Activated CD8-positive, alpha-beta T cell treated with anti-CD3 and anti-CD28 coated beads for 36 hours (primary cell): ENCODE results near the gene IDI1. TPM values are rescaled to one million over a fixed set of nuclear protein-coding genes. Genes with fewer than 3 reads are reported as not detected.

Experiments
- ATAC-seq: fragments of 200-7000 bp; cut with Tn5 transposase; one replicate; pipeline ENCODE4 v1.10.0; 2021; ENCODE audit warnings: mild to moderate bottlenecking, moderate library complexity
- CTCF ChIA-PET: fragments of 350-600 bp; sonication (Branson Sonifier 250); formaldehyde crosslinking; loops from one replicate; lab custom pipeline; 2021; ENCODE audit warnings: antibody characterized with exemption; lab: Charles Lee
- POLR2A ChIA-PET: fragments of 350-600 bp; sonication (Branson Sonifier 250); formaldehyde crosslinking; loops from one replicate; lab custom pipeline; 2021; ENCODE audit warnings: antibody characterized with exemption; lab: Charles Lee
- DNase-seq: peaks from one replicate; pipeline ENCODE4 v3.0.0-alpha.2; 2020
- H3K27ac Mint-ChIP-seq: one replicate; pipeline ENCODE4 v1.8.0; 2021; ENCODE audit warnings: mild to moderate bottlenecking, mixed read lengths
- H3K27me3 Mint-ChIP-seq: one replicate; pipeline ENCODE4 v1.8.0; 2021; ENCODE audit warnings: mixed read lengths
- H3K36me3 Mint-ChIP-seq: one replicate; pipeline ENCODE4 v1.8.0; 2021; ENCODE audit warnings: low read depth, mixed read lengths
- H3K4me1 Mint-ChIP-seq: one replicate; pipeline ENCODE4 v1.8.0; 2021; ENCODE audit warnings: low read depth, mixed read lengths
- H3K4me3 Mint-ChIP-seq: one replicate; pipeline ENCODE4 v1.8.0; 2021; ENCODE audit warnings: mild to moderate bottlenecking, moderate library complexity, mixed read lengths
- H3K9me3 Mint-ChIP-seq: one replicate; pipeline ENCODE4 v1.8.0; 2021; ENCODE audit warnings: mixed read lengths
- CTCF ChIP-seq: fragments of 200-600 bp; IDR thresholded peaks from one replicate; pipeline ENCODE4 v1.8.0; 2022; ENCODE audit warnings: antibody characterized with exemption, mild to moderate bottlenecking
- intact Hi-C: fragments of 100-400 bp; cut with micrococcal nuclease; formaldehyde crosslinking; loops from one replicate; pipeline ENCODE4 v1.10.0; 2022
- total RNA-seq, 2 experiments: library from RNA; stranded (reverse); gene quantifications; one replicate each; pipeline ENCODE4 v1.2.3, GENCODE V29; 2021

IDI1 gene
- total RNA-seq, 2 experiments from 2014 or later = 67.7 to 69.5 TPM

DNA sequence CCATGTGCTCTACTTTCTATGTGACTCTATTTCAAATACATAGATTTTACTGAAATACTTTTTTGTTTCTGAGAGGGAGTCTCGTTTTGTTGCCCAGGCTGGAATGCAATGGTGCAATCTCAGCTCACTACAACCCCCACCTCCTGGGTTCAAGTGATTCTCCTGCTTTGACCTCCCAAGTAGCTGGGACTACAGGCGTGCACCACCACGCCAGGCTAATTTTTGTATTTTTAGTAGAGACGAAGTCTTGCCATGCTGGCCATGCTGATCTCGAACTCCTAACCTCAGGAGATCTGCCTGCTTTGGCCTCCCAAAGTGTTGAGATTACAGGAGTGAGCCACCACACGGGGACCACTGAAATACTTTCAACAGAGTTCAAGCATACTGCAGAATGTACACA, 3.5 kb downstream of the IDI1 start:
- Mint-ChIP-seq H3K27me3 (no peaks in the 10 kb centered on the region), H3K36me3 (peaks cover 58% of the 10 kb centered on the region), H3K4me3 (peak overlapping the region; percentile 58), H3K27ac (peak overlapping the region; percentile 79), H3K9me3 (no peaks in the 10 kb centered on the region), H3K4me1 (peaks cover 40% of the 10 kb centered on the region)
- ATAC-seq (no peak), DNase-seq (no peak)
- ChIA-PET POLR2A (interaction anchor here (0.7 to 1.0 kb wide), 4 partner anchors 9 to 59 kb away, joined by 3 to 4 read pairs (median 3); no protein-coding TSS in a partner anchor), CTCF (interaction anchor here (0.9 kb wide), 1 partner anchor 29 kb away, joined by 4 read pairs; no protein-coding TSS in a partner anchor)
- no peak for TF ChIP-seq CTCF
- intact Hi-C loops = no loop called here

DNA sequence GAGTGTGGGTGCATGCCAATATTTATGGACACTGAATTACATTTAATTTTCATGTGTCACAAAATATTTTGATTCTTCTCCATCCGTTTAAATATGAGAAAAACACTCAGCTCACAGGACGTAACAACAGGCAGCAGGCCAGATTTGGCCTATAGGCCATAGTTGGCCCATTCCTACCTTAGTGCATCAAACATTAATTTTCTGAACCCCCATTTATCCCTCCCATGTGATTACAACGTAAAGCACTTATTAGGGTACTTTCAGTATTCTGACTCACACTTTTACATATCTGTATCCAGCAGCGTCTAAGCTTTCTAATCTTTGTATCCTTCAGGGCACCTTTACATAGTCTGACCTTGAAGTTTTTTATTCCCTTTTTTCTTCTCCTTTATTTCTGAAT, 4.0 kb downstream of the IDI1 start:
- peaks cover 39% of the 10 kb centered on the region for H3K4me1 Mint-ChIP-seq
- intact Hi-C loops = no loop called here
- no peak for ATAC-seq
- H3K36me3 Mint-ChIP-seq = peaks cover 60% of the 10 kb centered on the region
- ChIA-PET CTCF (interaction anchor here (0.9 to 1.3 kb wide), 4 partner anchors 19 to 111 kb away, joined by 3 to 4 read pairs (median 3); no protein-coding TSS in a partner anchor), POLR2A (interaction anchor here (0.7 to 3.9 kb wide), 6 partner anchors 8 to 130 kb away, joined by 3 to 17 read pairs (median 3); partner anchors contain the start of gene WDR37)
- H3K27ac Mint-ChIP-seq = peak overlapping the region; percentile 79
- H3K4me3 Mint-ChIP-seq = peak overlapping the region; percentile 58
- no peaks in the 10 kb centered on the region for H3K9me3 Mint-ChIP-seq
- no peaks in the 10 kb centered on the region for H3K27me3 Mint-ChIP-seq
- no peak for TF ChIP-seq CTCF
- no peak for DNase-seq

- DNase-seq = no peak
- ChIA-PET POLR2A (interaction anchor here (0.7 to 3.9 kb wide), 4 partner anchors 9 to 129 kb away, joined by 3 to 17 read pairs (median 4); partner anchors contain the start of gene WDR37), CTCF (interaction anchor here (1.0 to 1.3 kb wide), 4 partner anchors 20 to 111 kb away, joined by 3 read pairs; partner anchors contain the start of gene GTPBP4)
- Mint-ChIP-seq H3K4me3 (peak overlapping the region; percentile 58), H3K4me1 (peaks cover 39% of the 10 kb centered on the region), H3K9me3 (no peaks in the 10 kb centered on the region), H3K27me3 (no peaks in the 10 kb centered on the region), H3K36me3 (peaks cover 57% of the 10 kb centered on the region), H3K27ac (peak overlapping the region; percentile 79)
- intact Hi-C loops = no loop called here
- ATAC-seq = no peak
- no peak for TF ChIP-seq CTCF
These were observed 4.8 kb downstream of the IDI1 start for GRCh38 chr10:1044146-1044545.

DNA sequence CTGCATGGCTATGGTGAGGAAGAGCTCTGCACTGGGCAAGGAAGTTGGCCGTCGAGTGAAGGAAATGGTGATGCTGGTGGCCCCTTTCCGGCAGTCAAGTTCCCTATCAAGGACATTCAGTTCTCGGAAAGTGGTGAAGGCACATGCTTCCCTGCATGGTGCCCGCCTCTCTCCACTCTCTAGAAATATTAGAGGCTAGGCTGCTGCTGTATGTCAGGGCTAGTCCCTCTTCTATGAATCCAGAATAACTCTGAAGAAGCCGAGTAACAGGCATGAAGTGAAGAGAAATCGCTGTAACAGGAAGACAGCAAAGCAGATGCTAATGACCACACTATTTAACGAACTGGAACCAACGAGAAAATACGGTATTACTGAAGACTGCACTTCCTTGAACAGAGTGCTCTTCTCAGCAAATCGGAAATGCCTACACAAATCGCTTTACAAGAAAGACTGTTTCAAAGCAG, 5.4 kb downstream of the IDI1 start:
- Mint-ChIP-seq H3K36me3 (peaks cover 57% of the 10 kb centered on the region), H3K9me3 (no peaks in the 10 kb centered on the region), H3K27me3 (no peaks in the 10 kb centered on the region), H3K4me1 (peaks cover 39% of the 10 kb centered on the region), H3K4me3 (peak overlapping the region; percentile 58), H3K27ac (peak overlapping the region; percentile 79)
- no peak for TF ChIP-seq CTCF
- intact Hi-C loops = no loop called here
- ATAC-seq (peak; percentile 55), DNase-seq (peak; percentile 30)
- POLR2A ChIA-PET = interaction anchor here (1.6 to 3.9 kb wide), 2 partner anchors 12 to 113 kb away, joined by 5 to 17 read pairs; partner anchors contain the start of gene WDR37
- CTCF ChIA-PET = interaction anchor here (1.1 to 1.3 kb wide), 3 partner anchors 56 to 110 kb away, joined by 3 read pairs; partner anchors contain the start of gene GTPBP4

- no peak for ATAC-seq
- POLR2A ChIA-PET = interaction anchor here (0.9 to 3.9 kb wide), 2 partner anchors 15 to 48 kb away, joined by 3 to 17 read pairs; partner anchors contain the start of gene WDR37
- peaks cover 53% of the 10 kb centered on the region for H3K36me3 Mint-ChIP-seq
These were observed 7.4 kb downstream of the IDI1 start for GRCh38 chr10:1041514-1041913.

More at GRCh38 chr10:1041514-1041913, 7.4 kb downstream of the IDI1 start:
- Mint-ChIP-seq H3K9me3 (no peaks in the 10 kb centered on the region), H3K27ac (no peak overlapping the region), H3K4me1 (peaks cover 36% of the 10 kb centered on the region), H3K27me3 (no peaks in the 10 kb centered on the region), H3K4me3 (no peak overlapping the region)
- no peak for DNase-seq
- no peak for TF ChIP-seq CTCF
- intact Hi-C loops = no loop called here
- CTCF ChIA-PET = no interaction called here
